ENCODE measurements around the gene PCP4L1.
"Not testable (repeated sequence)": the region's sequence is repeated elsewhere in the genome, so short reads cannot be mapped to it uniquely, and the experiment has no call there.

The PCP4L1 gene

DNA sequence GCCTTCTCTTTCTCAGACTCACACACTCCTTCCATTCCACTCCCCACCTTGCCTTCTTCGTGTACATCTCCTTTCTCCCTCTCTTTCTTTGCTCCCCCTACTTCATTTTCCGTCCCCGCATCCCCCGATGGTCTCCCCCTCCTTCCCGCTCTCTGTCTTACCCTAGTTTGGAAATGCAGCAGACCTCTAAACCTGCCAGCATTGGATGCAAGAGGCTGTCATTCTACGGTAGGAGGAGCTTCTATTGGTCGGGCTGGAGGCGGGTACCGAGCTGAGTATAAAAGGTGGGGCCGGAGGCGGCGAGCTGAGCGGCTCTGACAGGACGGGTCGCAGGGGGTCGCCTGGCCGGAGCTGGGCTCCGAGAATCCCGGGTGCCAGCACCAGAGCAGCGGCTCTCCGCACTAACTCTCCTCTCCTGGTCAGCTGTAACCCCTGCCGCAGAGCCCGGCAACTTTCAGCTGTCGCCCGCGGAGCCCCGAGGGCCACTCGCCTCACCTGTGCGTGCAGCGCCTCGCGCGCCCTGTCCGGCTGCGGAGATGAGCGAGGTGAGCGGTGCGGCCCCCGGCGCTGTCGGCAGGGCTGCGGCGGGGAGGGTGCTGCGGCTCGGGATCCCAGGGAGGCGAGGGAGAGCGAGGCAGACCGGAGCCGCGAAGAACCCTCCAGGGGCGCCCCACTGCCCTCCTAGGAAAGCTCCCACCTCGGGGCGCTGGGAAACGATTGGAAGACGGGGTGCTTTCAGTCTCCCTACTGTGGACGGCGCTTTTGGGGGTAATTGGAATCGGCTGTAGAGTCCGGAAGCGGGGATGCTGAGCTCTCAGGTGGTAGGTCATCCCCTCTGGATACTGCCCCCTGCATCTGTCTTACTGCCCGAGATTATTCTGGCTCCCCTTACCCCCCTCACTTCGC lies at the start of gene PCP4L1:
Gene PCP4L1, plus strand, starts transcription at position 307 of the 906 bp plus-strand sequence. Its CDS starts 230 bp downstream, at position 537.
- peak; percentile 32 for DNase-seq (ENCODE audit: low read depth)

GRCh38 chr1:161209790-161210409 lies 48.6 kb upstream of the PCP4L1 start:
- DNase-seq (ENCODE audit: low read depth), result peak; percentile 59

GRCh38 chr1:161214369-161214768 lies 44.2 kb upstream of the PCP4L1 start:
- DNase-seq (ENCODE audit: low read depth), result no peak

DNA sequence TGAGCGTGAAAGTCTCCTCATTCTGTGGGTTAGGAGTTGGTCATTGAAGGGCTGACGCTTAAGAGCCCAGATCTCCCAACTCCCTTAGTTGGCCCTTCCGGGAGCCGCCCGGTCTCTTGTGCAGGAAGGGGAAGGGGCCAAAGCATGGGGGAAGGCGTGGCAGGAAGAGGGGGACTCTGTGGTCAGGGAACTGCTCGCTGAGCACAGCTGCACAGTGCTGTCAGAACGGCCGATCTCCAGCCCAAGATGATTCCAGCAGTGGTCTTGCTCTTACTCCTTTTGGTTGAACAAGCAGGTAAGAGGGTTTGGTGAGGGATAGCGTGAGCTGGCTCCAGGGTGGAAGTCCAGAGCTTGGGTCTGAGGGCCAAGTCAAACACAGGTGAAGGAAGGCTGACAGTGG lies 43.5 kb upstream of the PCP4L1 start, which contains the start of gene FCER1G:
Gene FCER1G, plus strand, starts transcription at position 220 of the 400 bp plus-strand sequence. Its CDS starts 27 bp downstream, at position 247.
- no peak for DNase-seq (ENCODE audit: low read depth)

GRCh38 chr1:161216945-161217712 lies 41.4 kb upstream of the PCP4L1 start:
- DNase-seq (ENCODE audit: low read depth), result no peak

DNA sequence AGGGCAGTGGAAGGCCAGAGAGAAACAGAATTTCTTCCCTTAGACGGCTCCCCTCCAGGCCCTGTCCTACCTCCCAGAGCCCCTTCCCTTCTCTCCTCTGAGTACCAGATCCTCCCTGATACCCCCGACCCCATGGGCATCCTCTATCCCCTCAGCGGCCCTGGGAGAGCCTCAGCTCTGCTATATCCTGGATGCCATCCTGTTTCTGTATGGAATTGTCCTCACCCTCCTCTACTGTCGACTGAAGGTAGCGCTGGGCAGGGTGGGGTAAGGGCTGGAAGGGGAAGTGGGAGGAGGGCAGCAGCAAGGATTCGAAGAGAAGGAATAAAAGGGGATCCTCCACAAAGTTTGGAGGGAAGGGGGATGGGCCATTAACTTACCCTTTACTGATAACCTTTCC lies 40.7 kb upstream of the PCP4L1 start:
- DNase-seq (ENCODE audit: low read depth), result no peak

DNA sequence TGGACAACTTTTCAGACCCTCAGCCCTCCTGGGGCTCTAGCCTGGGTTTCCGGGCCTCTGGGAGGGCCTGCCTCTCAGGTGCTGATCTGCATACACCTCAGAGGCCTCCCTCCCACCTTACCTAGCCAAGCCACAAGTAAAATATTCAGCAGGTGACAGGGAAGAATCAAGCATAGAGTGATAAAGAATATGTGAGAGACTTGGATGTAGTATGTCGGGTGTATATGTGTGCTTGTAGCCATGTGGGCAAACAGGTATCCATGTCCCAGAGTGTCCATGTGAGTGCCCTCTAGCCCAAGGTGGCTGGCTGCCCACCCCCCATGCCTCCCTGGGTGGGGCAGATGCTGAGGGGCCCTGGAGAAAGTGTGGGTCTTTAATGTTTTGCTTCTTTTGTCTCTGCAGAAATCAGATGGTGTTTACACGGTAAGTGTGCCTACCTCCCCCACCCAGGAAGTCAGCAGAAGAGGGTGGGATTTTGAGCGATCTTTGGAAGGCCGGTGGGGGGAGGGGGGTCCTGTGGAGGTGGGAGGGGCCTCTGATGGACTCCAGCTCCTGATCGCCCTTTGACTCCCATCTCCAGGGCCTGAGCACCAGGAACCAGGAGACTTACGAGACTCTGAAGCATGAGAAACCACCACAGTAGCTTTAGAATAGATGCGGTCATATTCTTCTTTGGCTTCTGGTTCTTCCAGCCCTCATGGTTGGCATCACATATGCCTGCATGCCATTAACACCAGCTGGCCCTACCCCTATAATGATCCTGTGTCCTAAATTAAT lies 40.1 kb upstream of the PCP4L1 start:
- DNase-seq (ENCODE audit: low read depth), result no peak

- no peak for DNase-seq (ENCODE audit: low read depth)
Measured at GRCh38 chr1:161219078-161219892, 39.3 kb upstream of the PCP4L1 start.

DNA sequence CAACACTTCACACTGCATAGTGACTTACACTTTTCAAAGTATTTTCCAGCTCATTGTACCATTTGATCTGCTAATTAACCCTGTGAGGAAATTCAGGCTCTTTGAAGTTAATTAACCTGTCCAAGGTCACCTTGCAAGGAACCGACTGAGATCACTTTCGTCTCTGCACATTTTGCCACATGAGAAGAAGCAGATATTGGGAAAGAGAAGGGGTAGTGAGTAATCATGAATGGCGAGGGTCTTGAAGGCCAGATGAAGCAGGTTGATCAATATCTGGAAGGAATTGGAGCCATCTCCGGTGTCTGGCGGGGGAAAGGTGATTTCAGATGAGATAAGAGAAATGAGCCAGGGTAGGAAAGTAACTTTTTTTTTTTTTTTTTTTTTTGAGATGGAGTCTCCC lies 38.5 kb upstream of the PCP4L1 start:
- no peak for DNase-seq (ENCODE audit: low read depth)

DNA sequence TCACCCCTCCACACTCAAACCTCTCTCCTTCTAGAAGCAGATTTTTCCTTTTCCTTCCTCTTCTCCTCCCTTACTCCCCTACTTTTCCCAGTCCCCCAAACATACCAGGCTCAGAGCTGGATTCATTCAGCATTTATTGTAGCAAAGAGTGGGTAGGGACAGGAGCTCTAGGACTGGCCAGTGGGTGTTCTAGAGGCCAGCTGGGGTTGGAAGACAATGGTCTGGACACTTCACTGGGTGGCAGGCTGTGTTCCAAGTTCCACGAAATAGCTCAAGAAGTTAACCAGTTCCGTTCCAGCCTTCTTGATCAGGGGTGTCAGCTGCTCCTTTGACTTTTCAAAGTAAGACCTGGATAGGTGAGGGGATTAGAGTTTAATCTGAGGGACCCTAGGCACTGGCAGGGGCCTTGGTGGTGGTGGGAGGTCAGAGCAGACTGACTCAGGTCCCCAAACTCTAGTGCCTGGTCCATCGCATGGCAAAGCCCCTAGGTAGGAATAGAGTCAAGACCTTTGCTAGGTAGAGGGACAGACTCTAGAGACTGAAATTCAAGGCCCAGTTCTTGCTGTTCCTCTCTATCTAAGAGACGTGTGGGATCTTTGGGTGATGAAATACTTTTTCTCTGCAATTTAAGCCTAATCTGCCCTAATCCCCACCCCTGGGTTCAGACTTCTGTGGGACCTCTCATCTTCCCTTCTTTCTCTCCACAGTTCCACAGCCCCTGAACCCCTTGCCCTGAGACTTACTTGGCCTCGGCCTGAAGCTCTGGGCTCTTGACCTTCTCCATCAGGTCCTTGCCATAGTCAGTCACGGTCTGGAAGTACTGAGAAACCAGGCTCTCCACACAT lies 36.1 kb upstream of the PCP4L1 start:
- no peak for DNase-seq (ENCODE audit: low read depth)

DNA sequence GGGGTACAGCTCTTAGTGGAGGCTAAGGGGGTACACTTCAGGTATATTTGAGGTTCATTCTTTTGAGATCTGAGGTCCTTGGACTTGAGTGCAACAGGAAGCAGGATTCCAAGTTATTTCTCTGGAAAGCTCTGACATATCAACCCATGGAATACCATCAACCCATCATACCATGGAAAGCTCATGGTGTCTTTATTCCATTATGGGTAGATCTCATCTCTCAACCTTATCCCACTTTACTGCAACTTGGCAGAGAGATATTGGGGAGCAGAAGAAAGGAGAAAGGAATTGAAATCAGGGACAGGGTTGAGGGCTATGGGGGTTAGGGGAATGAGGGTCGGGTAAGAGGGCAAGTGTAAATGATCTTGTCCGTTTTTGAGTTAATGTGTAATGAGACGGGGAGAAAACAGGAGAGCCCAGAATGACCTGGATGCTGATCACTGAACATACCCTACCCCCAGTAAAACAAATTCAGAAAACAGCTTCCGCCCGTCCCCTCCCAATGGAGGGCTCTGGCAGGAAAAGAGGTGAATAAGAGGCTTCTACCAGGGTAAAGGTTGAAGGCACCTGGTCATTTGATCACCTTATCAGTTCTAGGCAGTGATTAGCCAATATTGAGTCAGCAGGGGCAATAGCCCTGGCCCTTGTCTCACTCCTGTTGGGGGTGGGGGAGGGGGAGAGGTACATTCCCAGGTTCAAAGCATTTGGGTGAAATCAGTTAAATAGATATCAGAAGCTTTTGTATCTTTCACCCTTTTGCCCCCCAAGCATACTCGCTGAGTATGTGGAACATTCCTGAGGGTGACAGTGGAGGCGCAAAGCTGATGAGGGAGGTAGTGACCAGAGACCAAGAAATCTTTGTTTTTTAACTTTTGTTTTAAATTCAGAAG lies 34.5 kb upstream of the PCP4L1 start:
- DNase-seq (ENCODE audit: low read depth), result no peak

DNA sequence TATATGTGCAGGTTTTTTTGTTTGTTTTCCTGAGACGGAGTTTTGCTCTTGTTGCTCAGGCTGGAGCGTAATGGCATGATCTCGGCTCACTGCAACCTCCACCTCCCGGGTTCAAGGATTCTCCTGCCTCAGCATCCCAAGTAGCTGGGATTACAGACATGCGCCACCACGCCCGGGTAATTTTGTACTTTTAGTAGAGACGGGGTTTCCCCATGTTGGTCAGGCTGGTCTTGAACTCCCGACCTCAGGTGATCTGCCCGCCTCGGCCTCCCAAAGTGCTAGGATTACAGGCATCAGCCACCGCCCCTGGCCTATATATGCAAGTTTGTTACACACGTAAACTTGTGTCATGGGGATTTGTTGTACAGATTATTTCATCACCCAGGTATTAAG lies 33.9 kb upstream of the PCP4L1 start:
- DNase-seq (ENCODE audit: low read depth), result not testable (repeated sequence)

DNA sequence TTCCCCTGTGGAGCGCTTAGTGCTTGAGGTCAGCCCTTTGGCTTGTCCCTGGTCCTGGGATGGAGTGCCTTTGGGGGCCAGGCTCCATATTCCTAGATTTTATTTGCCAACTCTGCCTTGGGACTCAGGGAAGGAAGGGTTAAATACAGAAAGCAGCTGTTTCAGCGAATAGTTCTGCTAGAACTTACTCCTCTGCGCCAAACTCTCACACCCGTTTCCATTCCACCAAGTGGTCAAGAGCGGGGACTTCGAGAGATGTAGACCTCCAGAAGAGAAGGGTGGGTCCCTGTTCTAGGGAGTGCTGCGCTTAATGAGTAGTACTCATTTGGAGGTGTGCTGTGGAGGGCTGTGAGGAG lies 33.4 kb upstream of the PCP4L1 start:
- no peak for DNase-seq (ENCODE audit: low read depth)

DNA sequence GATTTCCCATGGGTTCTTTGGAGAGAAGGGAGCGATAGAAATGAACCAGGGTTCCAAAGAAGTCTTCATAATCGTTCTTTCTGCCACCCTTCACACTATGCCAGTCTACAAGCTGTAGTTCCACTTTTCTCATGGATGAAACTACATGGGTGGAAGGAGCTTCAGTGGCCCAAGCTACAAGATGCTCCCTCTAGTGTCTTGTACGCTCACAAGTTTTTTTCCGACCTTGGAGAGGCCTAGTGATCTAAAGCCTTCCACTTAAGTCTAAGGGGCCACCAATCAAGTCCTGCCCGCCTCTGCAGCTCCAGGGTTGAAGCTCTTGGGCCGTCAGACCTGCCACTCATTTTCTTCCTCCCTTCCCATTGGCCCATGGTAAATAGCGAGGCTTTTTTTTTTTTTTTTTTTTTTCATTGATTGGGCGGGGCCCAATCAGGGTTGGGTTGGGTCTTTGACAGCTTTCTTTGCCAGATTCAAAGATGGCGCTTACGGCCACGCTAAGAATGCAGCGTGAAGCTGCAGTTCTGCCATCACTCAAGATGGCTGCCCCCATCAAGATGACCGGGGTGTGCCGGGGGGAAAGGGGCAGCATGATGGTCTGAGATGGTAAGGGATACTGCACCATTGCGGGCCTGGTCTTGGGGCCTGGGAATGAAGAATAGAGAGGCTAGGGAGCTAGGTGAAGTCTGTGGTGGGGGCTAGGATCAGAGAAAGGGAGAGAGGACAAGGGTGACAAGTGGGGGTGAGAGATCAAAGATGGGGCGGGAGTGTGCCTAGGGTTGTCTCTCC lies 32.8 kb upstream of the PCP4L1 start, which contains the start of gene TOMM40L:
Gene TOMM40L, plus strand, starts transcription at position 527 of the 786 bp plus-strand sequence. CDS start 430 bp downstream, outside the sequence.
- peak; percentile 85 for DNase-seq (ENCODE audit: low read depth)

- no peak for DNase-seq (ENCODE audit: low read depth)
Measured at GRCh38 chr1:161226320-161226711, 32.2 kb upstream of the PCP4L1 start.

DNA sequence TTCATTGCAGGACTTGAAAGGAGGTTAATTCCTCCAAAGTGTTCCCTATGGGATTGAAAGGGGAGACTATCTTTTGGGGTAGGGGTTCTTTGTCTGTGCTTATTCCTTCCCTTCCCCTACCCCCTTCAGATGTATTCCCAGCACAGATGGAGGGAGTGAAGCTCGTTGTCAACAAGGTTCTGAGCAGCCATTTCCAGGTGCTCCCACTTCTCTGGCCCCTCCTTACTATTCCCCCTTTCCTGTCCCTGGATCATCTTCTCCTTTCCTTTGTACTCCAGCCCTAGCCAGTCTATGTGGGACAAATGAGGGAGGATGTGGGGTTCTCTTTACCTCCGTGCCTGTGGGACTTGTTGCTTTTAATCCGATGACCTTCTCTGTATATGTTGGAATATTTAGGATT lies 31.8 kb upstream of the PCP4L1 start:
- DNase-seq (ENCODE audit: low read depth), result no peak

- DNase-seq (ENCODE audit: low read depth), result peak; percentile 80
Measured at GRCh38 chr1:161227196-161227871, 31.2 kb upstream of the PCP4L1 start.
